OCI-LY3 (cell line): ENCODE results near the gene NPPB.

Experiments
- H2AFZ ChIP-seq: fragments of 200-600, 300-600 bp; shearing (Covaris generic); 2 replicates; pipeline ENCODE4 v1.6.0; 2014; ENCODE audit warnings: antibody characterized with exemption, low read depth, low read length
- H3K27ac ChIP-seq: fragments of 200-600, 300-600 bp; sonication (generic); 2 replicates; pipeline ENCODE4 v1.5.1; 2014; ENCODE audit warnings: mild to moderate bottlenecking, low read length, moderate library complexity, mixed read lengths
- H3K27me3 ChIP-seq: fragments of 200-600, 300-600 bp; sonication (generic); 2 replicates; pipeline ENCODE4 v1.6.1; 2014; ENCODE audit warnings: low read depth, low read length, mixed read lengths
- H3K36me3 ChIP-seq: fragments of 200-600, 300-600 bp; sonication (generic); replicated peaks from 2 replicates; pipeline ENCODE3; 2014; ENCODE audit warnings: low read depth, low read length, mixed read lengths
- H3K4me1 ChIP-seq: fragments of 300-600, 200-600 bp; sonication (generic); 2 replicates; pipeline ENCODE4 v1.6.1; 2014; ENCODE audit warnings: low read length, mixed read lengths
- H3K4me2 ChIP-seq: fragments of 200-600, 300-600 bp; sonication (generic); 2 replicates; pipeline ENCODE4 v1.6.1; 2014; ENCODE audit warnings: low read length, mixed read lengths
- H3K4me3 ChIP-seq: fragments of 300-600, 200-600 bp; sonication (generic); 2 replicates; pipeline ENCODE4 v1.5.1; 2014; ENCODE audit warnings: antibody characterized with exemption, mild to moderate bottlenecking, low read length, moderate library complexity
- H3K79me2 ChIP-seq: fragments of 300-600, 200-600 bp; shearing (Covaris generic); 2 replicates; pipeline ENCODE4 v1.6.1; 2014; ENCODE audit warnings: mild to moderate bottlenecking, low read length, mixed read lengths
- H3K9ac ChIP-seq: fragments of 300-600, 200-600 bp; shearing (Covaris generic); 2 replicates; pipeline ENCODE4 v1.6.0; 2014; ENCODE audit warnings: mild to moderate bottlenecking, low read length, moderate library complexity
- H3K9me3 ChIP-seq: fragments of 200-600, 300-600 bp; shearing (Covaris generic); 2 replicates; pipeline ENCODE4 v1.6.1; 2014; ENCODE audit warnings: low read length, mixed read lengths; ENCODE audit not compliant: insufficient read depth
- H4K20me1 ChIP-seq: fragments of 200-600, 300-600 bp; sonication (generic); 2 replicates; pipeline ENCODE4 v1.6.1; 2016; ENCODE audit warnings: low read length, mixed read lengths; ENCODE audit not compliant: insufficient read depth
- CTCF ChIP-seq: fragments of 200-600, 300-600 bp; sonication (generic); IDR thresholded peaks from 2 replicates; pipeline ENCODE4 v1.5.1; 2014; ENCODE audit warnings: antibody characterized with exemption, low read length, low read depth
- EZH2phosphoT487 ChIP-seq: fragments of 200-600 bp; shearing (Covaris generic); IDR thresholded peaks from 2 replicates; pipeline ENCODE4 v1.6.1; 2018; ENCODE audit warnings: antibody characterized with exemption, mixed run types, low read depth

NPPB gene

GRCh38 chr1:11855430-11855829 lies 3.3 kb downstream of the NPPB start:
- Histone ChIP-seq H3K9me3 (no peaks in the 10 kb centered on the region), H2AFZ (no peak overlapping the region), H3K27ac (no peak overlapping the region), H3K9ac (no peak overlapping the region), H3K27me3 (no peaks in the 10 kb centered on the region), H3K36me3 (no peaks in the 10 kb centered on the region), H3K4me1 (peaks cover 8% of the 10 kb centered on the region; the same call in 1 of the 2 replicates), H3K4me2 (no peak overlapping the region), H4K20me1 (no peaks in the 10 kb centered on the region; the same call in 1 of the 2 replicates), H3K79me2 (no peaks in the 10 kb centered on the region), H3K4me3 (no peak overlapping the region)
- TF ChIP-seq EZH2phosphoT487, result no peak
- TF ChIP-seq CTCF, result no peak

GRCh38 chr1:11854519-11854918 lies 4.2 kb downstream of the NPPB start:
- no peaks in the 10 kb centered on the region for H3K79me2 ChIP-seq
- no peaks in the 10 kb centered on the region for H3K36me3 ChIP-seq
- H3K4me3 ChIP-seq, result no peak overlapping the region
- no peak overlapping the region for H3K9ac ChIP-seq
- H4K20me1 ChIP-seq, result no peaks in the 10 kb centered on the region; the same call in 1 of the 2 replicates
- no peak for TF ChIP-seq EZH2phosphoT487
- no peak for TF ChIP-seq CTCF
- H3K9me3 ChIP-seq, result no peaks in the 10 kb centered on the region
- no peaks in the 10 kb centered on the region for H3K27me3 ChIP-seq
- H3K4me2 ChIP-seq, result no peak overlapping the region
- H3K4me1 ChIP-seq, result peaks cover 8% of the 10 kb centered on the region; the same call in 1 of the 2 replicates
- no peak overlapping the region for H2AFZ ChIP-seq
- no peak overlapping the region for H3K27ac ChIP-seq

- Histone ChIP-seq H3K79me2 (no peaks in the 10 kb centered on the region), H3K27ac (no peak overlapping the region), H3K4me1 (no peaks in the 10 kb centered on the region), H3K27me3 (no peaks in the 10 kb centered on the region), H3K36me3 (no peaks in the 10 kb centered on the region), H3K4me3 (no peak overlapping the region), H3K9ac (no peak overlapping the region), H2AFZ (no peak overlapping the region), H3K9me3 (no peaks in the 10 kb centered on the region), H4K20me1 (no peaks in the 10 kb centered on the region), H3K4me2 (no peak overlapping the region)
- TF ChIP-seq CTCF, result no peak
- TF ChIP-seq EZH2phosphoT487, result no peak
Measured at GRCh38 chr1:11851180-11851579, 7.6 kb downstream of the NPPB start.

GRCh38 chr1:11850156-11850555 lies 8.6 kb downstream of the NPPB start:
- Histone ChIP-seq H3K27me3 (no peaks in the 10 kb centered on the region), H2AFZ (no peak overlapping the region), H4K20me1 (no peaks in the 10 kb centered on the region), H3K9ac (no peak overlapping the region), H3K4me3 (no peak overlapping the region), H3K36me3 (peaks cover 4% of the 10 kb centered on the region), H3K4me1 (no peaks in the 10 kb centered on the region), H3K9me3 (no peaks in the 10 kb centered on the region), H3K79me2 (no peaks in the 10 kb centered on the region), H3K4me2 (no peak overlapping the region), H3K27ac (no peak overlapping the region)
- no peak for TF ChIP-seq CTCF
